PC-3 (cell line): ENCODE data around the gene LAD1.

ENCODE experiments used
- EZH2phosphoT487 ChIP-seq: fragments of 300-600 bp; sonication (generic); IDR thresholded peaks from 2 replicates; pipeline ENCODE4 v1.6.1; 2018; ENCODE audit warnings: mild to moderate bottlenecking, antibody characterized with exemption, low read length, borderline replicate concordance
- TF ChIP-seq, protein P1 (sequence below): fragments of 300-600 bp; sonication (generic); conservative IDR thresholded peaks from 2 replicates; pipeline ENCODE4 v1.5.1; 2017; ENCODE audit warnings: antibody characterized with exemption, low read depth, mild to moderate bottlenecking, low read length

DNA sequence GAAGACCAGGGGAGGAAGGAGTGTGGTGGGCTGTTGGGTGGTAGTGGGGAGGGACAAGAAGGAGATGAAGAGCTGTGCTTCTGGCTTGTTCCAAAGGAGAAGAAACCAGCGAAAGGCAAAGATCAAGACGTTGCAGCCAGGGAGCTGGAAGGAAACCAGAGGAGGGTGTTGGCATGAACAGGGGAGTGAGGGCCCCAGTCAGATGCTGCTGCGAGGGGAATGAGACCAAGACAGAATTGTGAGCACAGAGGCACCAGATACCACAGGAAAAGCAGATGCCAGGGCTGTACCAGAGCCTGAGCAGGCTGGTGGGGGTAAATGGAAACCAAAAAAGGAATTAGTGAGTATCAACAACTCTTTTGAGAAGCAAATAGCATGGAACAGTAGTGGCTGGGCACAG is 6.0 kb downstream of the LAD1 start:
- TF ChIP-seq, protein P1, sequence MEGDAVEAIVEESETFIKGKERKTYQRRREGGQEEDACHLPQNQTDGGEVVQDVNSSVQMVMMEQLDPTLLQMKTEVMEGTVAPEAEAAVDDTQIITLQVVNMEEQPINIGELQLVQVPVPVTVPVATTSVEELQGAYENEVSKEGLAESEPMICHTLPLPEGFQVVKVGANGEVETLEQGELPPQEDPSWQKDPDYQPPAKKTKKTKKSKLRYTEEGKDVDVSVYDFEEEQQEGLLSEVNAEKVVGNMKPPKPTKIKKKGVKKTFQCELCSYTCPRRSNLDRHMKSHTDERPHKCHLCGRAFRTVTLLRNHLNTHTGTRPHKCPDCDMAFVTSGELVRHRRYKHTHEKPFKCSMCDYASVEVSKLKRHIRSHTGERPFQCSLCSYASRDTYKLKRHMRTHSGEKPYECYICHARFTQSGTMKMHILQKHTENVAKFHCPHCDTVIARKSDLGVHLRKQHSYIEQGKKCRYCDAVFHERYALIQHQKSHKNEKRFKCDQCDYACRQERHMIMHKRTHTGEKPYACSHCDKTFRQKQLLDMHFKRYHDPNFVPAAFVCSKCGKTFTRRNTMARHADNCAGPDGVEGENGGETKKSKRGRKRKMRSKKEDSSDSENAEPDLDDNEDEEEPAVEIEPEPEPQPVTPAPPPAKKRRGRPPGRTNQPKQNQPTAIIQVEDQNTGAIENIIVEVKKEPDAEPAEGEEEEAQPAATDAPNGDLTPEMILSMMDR = no peak
- no peak for TF ChIP-seq EZH2phosphoT487
